ENCODE measurements around the gene FCMR.

DNA sequence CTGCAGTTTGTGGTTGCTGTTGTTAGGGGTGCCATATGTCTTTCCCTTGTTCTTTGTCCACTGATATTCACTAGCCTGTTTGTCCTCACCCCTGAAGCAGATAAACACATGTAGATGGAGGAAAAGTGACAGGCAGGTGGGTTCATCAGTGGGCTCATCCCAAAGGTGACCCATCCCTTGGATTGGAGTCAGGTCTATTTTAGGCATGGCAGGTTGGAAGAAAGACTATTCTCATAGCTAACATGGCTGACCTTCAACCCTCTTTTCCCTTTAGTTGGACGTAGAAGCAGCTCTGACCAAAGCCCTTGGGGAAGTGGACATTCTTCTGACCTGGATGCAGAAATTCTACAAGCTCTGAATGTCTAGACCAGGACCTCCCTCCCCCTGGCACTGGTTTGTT is 19.0 kb downstream of the FCMR start:
- TF ChIP-seq, protein P1, sequence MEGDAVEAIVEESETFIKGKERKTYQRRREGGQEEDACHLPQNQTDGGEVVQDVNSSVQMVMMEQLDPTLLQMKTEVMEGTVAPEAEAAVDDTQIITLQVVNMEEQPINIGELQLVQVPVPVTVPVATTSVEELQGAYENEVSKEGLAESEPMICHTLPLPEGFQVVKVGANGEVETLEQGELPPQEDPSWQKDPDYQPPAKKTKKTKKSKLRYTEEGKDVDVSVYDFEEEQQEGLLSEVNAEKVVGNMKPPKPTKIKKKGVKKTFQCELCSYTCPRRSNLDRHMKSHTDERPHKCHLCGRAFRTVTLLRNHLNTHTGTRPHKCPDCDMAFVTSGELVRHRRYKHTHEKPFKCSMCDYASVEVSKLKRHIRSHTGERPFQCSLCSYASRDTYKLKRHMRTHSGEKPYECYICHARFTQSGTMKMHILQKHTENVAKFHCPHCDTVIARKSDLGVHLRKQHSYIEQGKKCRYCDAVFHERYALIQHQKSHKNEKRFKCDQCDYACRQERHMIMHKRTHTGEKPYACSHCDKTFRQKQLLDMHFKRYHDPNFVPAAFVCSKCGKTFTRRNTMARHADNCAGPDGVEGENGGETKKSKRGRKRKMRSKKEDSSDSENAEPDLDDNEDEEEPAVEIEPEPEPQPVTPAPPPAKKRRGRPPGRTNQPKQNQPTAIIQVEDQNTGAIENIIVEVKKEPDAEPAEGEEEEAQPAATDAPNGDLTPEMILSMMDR (IDR thresholded peaks at IDR 0.05; ENCODE audit: low read length), result no peak
- TF ChIP-seq EZH2 (IDR thresholded peaks at IDR 0.05; ENCODE audit: borderline replicate concordance, low read length), result no peak

Data from OCI-LY1 (cell line).